Renal cortex interstitium (tissue), 11 donors: Measurements from ENCODE around the gene POLR1F. TPM values are rescaled to one million over a fixed set of nuclear protein-coding genes. Genes with fewer than 3 reads are reported as not detected.
"Not testable (repeated sequence)": the region's sequence is repeated elsewhere in the genome, so short reads cannot be mapped to it uniquely, and the experiment has no call there.

Source experiments
- DNase-seq, 11 donors: peaks; one replicate each; pipeline ENCODE4 v3.0.0-alpha.2; 2013; ENCODE audit warnings: low read depth in 9 of 11, low spot score in 4 of 11; ENCODE audit errors: extremely low read depth in 1 of 11
- polyA plus RNA-seq, 3 donors: library from polyadenylated mRNA; unstranded; fragments of 120-200 nt; gene quantifications; one replicate each; pipeline ENCODE4 v1.2.1, GENCODE V29; 2013; ENCODE audit not compliant: insufficient read length in 3 of 3

Gene POLR1F
- polyA plus RNA-seq, 3 donors = 19.4 to 23.9 (median 23.9) TPM

DNA sequence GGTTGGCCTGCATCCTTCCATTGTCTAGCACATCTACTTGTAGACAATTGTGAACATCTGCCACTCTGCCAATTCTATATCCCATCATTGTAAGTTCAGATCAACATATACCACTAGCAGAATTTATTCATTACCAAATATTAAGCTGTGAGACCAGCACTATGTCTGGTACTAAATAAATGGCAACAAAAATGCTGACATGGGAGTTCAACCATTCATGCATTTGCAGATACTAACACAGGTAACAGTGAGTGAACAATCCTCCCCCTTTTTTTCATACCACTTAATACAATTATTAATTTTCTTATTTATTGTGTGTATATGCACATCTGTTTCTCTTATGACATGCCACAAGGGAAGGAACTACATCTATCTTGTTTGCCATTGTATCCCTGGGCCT is 11.9 kb downstream of the POLR1F start:
- no peak for DNase-seq

DNA sequence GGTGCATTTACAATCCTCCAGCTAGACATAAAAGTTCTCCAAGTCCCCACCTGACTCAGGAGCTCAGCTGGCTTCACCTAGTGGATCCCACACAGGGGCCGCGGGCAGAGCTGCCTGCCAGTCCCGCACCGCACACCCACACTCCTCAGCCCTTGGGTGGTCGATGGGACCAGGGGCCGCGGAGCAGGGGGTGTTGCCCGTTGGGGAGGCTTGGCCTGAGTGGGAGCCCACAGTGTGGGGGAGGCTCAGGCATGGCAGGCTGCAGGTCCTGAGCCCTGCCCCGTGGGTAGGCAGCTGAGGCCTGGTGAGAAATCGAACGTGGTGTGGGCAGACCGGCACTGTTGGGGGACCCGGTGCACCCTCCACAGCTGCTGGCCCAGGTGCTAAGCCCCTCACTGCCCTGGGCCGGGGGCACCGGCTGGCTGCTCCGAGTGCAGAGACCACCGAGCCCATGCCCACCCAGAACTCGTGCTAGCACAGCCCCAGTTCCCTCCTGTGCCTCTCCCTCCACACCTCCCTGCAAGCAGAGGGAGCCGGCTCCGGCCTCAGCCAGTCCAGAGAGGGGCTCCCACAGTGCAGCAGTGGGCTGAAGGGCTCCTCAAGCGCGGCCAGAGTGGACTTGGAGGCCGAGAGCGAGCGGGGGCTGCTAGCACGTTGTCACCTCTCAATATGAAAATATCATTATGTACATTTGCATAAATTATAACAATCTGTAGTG is 16.6 kb downstream of the POLR1F start:
- DNase-seq = no peak

DNA sequence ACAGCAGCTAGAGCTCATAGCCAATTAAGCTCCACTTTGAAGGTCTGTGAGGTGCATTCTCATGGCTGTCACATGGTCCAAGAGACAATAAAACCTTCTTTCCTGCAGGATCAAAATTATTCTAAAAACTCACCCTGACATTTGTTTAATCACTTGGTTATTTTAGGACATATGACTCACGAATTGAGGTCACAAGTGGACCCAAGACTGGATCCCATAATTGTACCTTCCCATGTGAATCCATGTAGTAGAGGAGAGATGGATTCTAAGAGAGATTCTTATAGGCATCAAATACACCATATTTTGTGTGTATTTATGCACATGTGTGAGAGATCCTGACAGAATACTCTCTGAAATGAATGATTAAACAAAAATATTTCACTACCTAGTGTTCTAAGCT is 18.1 kb downstream of the POLR1F start:
- no peak for DNase-seq

DNA sequence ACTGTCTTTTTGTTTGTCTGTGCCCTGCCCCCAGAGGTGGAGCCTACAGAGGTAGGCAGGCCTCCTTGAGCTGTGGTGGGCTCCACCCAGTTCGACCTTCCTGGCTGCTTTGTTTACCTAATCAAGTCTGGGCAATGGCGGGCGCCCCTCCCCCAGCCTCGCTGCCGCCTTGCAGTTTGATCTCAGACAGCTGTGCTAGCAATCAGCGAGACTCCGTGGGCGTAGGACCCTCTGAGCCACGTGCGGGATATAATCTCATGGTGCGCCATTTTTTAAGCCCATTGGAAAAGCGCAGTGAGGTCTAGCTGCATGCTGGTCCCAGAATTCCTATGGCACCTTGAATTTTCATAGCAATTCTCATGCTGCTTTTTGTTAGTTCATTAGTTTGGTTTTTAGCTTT is 19.7 kb downstream of the POLR1F start:
- not testable (repeated sequence) for DNase-seq

DNA sequence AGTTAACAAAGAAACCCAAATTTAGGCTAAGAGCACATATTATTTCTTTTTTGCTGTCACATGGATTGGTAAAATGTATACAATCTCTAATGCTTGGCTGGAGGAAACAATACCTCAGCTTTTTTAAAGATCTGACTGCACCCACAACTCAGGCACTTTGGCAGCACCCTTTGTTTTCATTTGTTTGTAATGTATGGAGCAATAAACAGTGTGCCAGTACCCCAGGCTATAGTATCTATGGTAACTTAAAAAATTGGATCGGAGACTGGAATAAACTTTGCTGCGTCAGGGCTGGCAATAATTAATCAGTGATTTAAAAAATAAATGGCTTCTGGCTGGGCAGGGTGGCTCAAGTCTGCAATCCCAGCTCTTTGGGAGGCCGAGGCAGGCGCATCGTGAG is 27.2 kb downstream of the POLR1F start:
- no peak for DNase-seq

DNA sequence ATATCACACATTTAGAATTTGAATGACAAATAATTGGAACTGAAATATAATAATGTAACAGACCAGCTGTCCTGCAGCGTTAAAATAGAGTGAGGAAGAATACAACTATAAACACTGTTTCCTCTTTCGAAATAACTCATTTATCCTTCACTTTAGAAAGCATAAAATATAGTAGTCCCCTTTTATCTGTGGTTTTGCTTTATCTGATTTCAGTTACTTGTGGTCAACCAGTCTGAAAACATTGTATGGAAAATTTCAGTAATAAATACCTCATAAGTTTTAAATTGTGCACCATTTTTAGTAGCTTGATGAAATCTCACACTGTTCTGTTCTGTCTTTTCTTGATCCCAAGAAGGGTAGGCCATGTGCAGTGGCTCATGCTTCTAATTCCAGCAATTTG is 31.7 kb downstream of the POLR1F start:
- DNase-seq = no peak

DNA sequence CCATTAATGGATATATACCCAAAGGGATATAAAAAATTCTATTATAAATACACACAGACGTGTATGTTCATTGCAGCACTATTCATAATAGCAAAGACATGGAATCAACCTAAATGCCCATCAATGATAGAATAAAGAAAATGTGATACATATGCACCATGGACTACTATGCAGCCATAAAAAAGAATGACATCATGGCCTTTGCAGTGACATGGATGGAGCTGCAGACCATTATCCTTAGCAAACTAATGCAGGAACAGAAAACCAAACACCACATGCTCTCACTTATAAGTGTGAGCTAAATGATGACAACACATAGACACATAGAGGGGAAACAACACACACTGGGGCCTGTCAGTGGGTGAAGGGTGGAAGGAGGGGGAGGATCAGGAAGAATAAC is 33.0 kb downstream of the POLR1F start:
- no peak for DNase-seq

DNA sequence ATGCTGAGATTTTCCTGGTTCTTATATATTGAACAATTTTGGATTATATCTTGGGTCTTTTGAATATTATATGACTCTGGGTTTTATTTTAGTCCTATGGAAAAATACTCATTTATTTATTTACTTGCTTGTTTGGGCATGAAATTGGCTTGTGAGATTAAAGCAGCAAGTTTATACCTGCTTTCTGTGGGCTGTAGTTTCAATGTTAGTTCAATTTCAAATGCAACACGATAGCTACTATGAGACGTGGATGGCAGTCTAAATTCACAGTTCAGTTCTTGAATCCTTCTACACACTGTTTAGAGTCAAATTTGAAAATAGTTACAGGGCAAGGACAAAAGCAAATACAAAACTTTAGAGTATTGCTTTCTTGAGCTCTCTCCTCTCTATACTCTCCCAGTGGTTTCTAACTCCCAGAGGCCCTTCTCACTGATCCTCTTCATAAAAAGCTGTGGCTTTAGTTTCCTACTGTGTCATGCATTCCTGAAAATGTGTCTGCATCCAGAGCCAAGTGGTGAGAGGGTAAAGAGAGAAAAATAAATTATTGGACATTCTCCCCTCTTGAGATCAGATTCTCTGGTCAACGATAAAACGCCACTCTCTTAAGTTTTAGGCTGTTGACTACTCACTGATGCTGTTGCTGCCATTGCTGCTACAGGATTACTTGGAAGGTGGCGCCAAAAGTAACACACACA is 34.4 kb downstream of the POLR1F start:
- DNase-seq = no peak

DNA sequence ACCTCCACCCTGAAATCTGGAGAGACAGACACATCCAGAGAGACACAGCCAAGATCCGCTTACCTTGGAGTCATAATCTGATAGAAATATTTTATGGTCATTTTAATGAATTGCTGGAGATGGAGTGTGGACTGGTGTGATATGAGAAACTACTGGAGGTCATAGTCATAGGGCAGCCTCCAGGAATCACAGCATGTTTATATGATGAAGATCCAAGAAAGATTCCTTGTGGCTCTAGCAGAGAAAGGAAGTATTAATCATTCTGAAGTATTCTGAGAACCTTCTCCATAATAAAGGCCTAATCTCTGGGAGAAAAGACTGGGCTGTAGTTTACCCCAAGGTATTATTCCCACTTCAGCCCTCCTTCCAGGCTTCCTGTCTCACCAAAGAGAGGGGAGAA is 38.0 kb downstream of the POLR1F start:
- DNase-seq = no peak

DNA sequence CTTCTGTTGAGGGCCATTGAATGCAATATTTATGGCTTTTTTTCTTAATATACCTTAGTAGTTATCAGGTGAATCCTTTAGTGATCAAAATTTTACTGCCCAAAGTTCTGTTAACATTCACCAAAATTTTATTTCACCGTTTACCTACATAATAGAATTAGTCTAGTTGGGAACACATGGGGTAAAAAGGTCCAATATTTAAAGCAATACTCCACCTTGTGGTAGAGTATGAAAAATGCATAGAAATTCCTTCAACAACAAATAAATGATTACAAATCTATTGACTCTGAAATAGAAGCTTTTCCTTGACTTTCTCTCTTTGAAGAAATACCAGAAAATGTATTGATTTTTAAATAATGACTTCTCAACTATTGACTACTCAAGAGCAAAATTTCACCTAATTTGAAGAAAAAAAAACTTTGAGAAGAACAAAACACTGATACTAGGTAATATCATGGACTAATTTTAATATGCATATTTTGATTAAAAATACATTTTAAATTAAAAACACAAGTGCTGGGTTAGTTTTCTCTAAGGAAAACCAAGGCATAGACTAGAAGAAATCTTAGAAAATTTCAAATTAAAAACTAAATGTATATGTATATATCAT is 43.3 kb downstream of the POLR1F start:
- DNase-seq = peak in 3 of 11 donors; percentile 3 to 10 (median 4)

DNA sequence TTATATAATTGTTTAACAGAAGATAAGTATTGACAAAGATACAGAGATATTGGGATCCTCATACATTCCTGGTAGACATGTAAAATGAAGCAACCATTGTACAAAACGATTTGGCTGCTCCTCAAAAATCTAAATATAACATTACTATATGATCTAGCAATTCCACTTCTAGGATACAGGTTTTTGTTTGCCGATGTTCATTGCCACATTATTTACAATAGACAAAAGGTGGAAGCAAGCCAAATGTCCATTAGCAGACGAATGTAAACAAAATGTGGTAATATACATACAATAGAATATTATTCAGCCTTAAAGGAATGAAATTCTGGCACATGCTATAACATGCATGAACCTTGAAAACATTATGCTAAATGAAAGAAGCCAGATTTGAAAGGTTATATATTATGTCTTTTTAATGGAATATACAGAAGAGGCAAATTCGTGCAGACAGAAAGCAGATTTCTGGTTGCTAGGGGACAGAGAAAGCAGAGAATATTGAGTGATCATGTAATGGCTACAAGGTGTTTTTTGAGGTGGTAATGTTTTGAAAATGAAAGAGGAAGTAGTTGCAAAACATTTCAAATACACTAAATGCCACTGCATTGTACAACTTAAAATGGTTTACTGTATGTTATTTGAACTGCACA is 44.9 kb downstream of the POLR1F start:
- no peak for DNase-seq

DNA sequence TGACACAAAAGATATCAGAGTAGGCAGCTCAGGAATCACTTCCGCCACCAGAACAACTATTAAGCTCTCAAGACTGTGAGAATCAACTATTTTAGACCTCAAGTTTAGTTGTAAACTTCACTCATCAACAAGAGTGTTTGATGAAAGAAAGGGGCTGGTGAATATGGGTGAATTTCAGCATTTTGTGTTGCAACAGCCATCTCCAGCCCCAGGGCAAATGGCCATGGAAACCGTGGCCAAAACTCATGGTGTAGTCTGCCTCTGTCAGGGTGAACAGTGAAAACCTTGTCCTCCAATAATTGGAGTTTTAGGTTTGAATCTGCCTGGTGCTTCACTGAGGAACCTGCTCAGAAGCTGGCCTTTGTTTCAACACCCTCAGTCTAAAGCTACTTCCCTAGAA is 60.0 kb downstream of the POLR1F start:
- DNase-seq = no peak

Other genes with a start within 250 kb of the POLR1F start
- under 1 TPM in 1 of 3 donors, not detected in 2; 0.10 TPM for gene TMEM196, start 64.6 kb upstream of the POLR1F start, polyA plus RNA-seq